ENCODE data around the gene ABL1. TPM values are rescaled to one million over a fixed set of nuclear protein-coding genes. Genes with fewer than 3 reads are reported as not detected.
A peak's percentile ranks its signal among the peaks of the same experiment; 100 is the strongest.
"Not testable (repeated sequence)": the region's sequence is repeated elsewhere in the genome, so short reads cannot be mapped to it uniquely, and the experiment has no call there.

ABL1 gene
- polyA plus RNA-seq (2012; ENCODE audit: insufficient read depth, insufficient read length), result 37.0 TPM

DNA sequence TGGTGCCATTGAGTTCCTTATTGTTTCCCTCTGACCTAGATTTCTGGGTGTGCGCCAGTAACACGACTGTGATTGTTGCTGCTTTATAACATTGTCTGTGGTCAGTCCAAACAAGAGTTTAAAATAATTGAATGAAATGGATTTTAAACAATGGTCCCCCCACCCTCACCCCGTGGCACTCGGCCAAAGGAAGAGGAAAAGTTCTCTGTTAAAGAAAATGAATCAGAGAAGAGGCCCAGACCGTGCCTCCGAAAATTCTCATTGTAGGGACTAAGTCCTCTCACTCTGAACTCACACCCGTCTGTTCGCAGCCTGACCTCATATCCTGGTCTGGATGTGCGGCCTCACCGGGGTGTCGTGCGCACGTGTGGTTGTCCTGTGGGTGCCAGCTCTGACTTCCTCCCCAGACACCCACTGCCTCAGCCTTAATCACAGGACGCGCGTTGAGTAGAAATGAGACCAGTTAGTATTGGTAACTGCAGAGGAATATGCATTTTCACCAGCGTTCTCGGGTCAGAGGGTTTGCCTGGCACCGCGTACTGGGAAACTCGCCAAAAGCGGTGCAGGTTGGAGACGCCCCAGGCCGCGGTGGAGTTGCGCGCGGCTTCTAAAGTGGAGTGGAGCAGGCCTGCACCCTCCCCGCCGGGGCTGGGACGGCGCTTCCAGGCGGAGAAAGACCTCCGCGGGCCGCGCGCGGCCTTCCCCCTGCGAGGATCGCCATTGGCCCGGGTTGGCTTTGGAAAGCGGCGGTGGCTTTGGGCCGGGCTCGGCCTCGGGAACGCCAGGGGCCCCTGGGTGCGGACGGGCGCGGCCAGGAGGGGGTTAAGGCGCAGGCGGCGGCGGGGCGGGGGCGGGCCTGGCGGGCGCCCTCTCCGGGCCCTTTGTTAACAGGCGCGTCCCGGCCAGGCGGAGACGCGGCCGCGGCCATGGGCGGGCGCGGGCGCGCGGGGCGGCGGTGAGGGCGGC lies at the start of gene ABL1:
TSS of gene ABL1 (plus strand) at position 884 of the 966 bp plus-strand sequence. CDS start 193 bp downstream, outside the sequence.
- DNase-seq (ENCODE audit: low read depth, low spot score), result peak; percentile 56
- H3K4me3 ChIP-seq (ENCODE audit: low read length), result peak within 1 kb of the TSS; percentile 77

DNA sequence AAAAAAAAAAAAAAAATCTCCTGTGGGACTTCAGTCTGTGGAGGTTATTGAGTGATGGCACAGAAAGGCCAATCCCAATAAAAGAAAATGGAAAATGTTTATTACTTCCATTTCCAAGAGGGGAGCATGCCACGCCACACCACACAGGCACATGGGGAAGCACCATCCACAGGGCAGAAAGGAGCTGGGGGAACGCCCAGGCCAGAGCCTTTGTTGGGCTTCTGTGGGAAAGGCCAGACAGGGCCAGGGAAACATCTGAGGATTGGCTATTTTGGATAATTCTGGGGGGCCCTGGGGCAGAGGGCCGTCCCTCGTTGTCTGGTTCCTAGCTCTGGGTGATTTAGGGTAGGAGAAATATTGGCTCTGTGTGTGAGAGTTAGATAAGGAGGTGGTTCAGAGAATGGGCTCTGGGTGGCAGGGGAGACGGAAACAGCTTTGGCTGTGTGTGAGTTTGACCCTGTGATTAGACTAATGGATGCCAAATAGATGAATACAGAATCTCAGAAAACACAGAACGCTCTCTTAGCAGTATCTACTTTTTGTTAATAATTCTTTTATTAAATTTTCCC lies 49.0 kb upstream of the ABL1 start:
- no peak overlapping the region for H3K4me3 ChIP-seq (ENCODE audit: low read length)
- no peak for DNase-seq (ENCODE audit: low read depth, low spot score)

DNA sequence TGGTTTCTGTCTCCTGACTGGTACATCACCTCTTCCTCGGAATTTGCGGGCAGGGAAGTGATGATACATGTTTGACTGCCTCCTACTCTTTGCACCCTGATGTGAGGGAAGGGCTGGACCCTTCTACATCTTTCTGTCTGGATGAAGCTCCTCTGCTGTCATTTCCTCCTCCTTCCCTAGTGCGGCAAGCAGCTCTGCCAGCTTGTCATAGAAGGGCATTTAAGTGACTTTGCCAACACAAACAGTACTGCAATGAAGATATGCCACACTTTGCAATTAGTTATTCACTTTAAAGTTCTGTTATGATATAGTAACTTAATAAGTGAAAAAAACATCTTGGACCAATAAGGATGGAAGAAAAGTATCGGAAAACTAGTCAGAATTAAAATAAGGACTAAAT lies 48.5 kb upstream of the ABL1 start:
- no peak for DNase-seq (ENCODE audit: low read depth, low spot score)
- H3K4me3 ChIP-seq (ENCODE audit: low read length), result no peak overlapping the region

DNA sequence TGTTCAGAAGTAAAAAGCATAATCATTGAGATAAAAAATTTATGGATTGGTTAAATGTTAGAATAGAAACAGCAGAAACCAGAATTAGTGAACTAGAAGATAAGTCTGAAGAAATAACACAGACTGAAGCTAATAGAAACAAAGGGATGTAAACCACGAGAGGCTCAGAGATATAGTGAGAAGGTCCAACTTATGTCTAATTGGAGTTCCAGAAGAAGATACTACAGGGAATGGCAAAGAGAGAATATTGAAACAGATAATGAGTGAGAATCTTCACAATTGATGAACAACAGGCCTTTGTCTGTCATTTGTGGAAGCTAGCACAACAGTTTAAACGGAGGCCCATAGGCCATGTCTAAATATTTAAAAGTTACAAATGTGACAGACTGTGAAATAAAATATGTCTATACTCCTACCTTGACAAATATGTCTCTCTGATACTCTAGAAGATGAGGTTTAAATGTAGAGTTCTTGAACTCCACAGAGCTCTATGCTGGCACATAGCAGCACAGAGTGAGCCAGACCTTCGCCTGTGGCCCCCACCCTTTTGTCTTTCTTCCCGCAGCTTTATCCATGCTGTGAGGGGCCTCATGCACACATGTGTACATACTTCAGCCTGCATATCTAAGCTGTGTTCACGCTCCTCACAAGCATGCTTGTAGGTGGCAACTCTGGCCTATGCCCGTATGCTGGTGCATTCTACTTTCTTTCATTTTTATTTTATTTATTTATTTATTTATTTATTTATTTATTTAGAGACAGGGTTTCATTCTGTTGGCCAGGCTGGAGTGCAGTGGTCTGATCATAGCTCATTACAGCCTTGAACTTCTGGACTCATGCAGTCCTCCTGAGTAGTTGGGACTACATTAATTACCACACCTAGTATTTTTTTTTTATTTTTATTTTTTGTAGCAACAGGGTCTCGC lies 45.0 kb upstream of the ABL1 start:
- H3K4me3 ChIP-seq (ENCODE audit: low read length), result no peak overlapping the region
- no peak for DNase-seq (ENCODE audit: low read depth, low spot score)

DNA sequence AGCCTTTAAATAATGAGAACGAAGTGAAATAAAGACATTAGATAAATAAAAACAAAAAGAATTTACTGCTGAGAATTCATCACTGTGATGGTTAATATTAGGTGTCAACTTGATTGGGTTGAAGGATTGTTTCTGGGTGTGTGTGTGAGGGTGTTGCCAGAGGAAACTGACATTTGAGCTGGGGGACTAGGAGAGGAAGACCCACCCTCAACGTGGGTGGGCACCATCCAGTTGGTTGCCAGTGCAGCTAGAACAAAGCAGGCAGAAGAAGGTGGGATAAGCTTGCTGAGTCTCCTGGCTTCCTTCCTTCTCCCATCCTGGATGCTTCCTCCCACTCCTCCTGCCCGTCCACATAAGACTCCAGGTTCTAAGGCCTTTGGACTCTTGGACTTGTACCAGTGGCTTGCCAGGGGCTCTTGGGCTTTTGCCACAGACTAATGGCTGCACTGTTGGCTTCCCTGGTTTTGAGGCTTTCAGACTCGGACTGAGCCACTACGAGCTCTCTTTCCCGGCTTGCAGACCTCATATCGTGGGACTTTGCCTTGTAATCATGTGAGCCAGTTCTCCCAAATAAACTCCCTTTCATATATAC lies 43.7 kb upstream of the ABL1 start:
- no peak overlapping the region for H3K4me3 ChIP-seq (ENCODE audit: low read length)
- no peak for DNase-seq (ENCODE audit: low read depth, low spot score)

DNA sequence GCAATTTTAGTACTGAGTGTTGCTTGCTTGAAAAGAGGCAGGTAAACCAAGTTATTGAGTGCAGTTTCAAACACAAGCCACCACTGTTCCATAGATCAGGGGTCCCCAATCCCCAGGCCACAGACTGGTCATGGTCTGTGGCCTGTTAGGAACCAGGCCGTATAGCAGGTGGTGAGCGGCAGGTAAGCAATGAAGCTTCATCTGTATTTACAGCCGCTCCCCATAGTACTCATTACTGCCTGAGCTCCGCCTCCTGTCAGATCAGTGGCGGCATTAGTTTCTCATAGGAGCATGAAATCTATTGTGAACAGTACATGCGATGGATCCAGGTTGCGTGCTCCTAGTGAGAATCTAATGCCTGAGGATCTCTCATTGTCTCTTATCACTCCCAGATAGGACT lies 41.5 kb upstream of the ABL1 start:
- no peak overlapping the region for H3K4me3 ChIP-seq (ENCODE audit: low read length)
- DNase-seq (ENCODE audit: low read depth, low spot score), result no peak

DNA sequence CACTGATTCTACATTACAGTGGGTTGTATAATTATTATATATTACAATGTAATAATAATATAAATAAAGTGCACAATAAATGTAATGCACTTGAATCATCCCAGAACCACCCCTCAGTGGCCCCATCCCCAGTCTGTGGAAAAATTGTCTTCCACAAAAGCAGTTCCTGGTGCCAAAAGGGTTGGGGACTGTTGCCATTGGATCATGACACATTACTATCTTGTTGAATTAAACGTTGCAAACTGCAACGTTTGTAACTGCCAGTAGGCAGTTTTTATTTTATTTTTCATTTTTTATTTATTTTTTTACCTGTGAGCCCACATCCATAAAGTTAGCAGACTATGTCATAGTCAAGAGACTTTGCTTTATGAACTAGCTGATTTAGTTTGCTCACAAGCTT lies 41.0 kb upstream of the ABL1 start:
- H3K4me3 ChIP-seq (ENCODE audit: low read length); DNase-seq (ENCODE audit: low read depth, low spot score): not testable (repeated sequence)

DNA sequence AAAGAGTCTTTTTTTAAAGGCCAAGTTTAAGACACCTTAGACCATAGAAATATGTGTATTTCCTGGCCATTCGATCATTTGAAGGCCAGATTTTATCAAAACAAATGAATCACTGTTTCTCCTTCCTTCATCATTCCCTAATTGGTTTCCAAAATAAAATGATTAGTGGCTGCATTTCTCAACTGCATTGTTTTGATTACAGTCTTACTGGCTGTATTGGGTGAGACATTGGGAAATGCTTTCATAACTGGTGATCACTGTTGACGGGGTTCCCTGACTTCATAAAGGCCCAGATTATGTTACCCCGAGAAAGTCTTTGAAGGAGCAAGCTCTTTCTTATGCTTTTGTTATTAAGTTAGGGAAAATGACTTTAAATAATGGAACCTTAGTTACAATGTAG lies 40.6 kb upstream of the ABL1 start:
- DNase-seq (ENCODE audit: low read depth, low spot score); H3K4me3 ChIP-seq (ENCODE audit: low read length): not testable (repeated sequence)

DNA sequence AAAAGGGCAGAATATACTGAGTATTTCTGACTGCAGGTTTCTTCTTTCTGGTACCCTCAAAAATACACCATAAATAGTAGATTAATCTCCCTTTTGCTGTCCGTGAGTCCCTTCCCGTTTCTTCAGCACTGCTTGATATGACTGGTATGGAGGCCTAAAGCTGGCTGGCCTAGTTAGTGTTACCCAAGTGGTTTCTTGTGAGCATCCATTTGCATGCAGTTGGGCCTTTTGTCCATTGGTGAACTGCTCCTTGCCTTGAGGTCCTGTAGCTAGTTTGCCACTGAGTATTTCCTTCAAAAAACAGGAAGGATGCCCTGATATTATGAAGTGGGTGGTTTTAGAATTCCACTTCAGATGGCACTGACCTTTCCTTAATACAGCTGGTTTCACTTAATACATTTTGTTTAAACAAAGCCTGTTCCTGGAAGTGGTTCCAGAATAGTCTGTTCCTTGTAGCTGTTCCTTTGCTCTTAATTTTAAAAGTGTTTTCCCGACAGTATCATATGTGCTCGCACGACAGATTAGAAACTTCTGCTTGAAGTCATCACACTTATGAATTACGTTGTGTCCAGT lies 40.0 kb upstream of the ABL1 start:
- no peak for DNase-seq (ENCODE audit: low read depth, low spot score)
- no peak overlapping the region for H3K4me3 ChIP-seq (ENCODE audit: low read length)

DNA sequence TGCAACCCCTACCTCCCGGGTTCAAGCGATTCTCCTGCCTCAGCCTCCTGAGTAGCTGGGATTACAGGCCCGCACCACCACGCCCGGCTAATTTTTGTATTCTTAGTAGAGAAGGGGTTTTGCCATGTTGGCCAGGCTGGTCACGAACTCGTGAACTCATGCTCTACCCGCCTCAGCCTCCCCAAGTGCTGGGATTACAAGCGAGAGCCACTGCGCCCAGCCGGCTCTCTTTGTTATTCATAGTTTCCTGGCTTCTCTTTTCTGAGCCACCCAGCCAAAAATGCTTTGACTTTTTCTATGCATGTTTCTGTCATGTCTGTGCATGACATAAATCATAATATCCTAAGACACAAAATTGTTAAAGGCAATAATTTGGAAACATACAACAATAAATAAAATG lies 31.9 kb upstream of the ABL1 start:
- H3K4me3 ChIP-seq (ENCODE audit: low read length); DNase-seq (ENCODE audit: low read depth, low spot score): not testable (repeated sequence)

DNA sequence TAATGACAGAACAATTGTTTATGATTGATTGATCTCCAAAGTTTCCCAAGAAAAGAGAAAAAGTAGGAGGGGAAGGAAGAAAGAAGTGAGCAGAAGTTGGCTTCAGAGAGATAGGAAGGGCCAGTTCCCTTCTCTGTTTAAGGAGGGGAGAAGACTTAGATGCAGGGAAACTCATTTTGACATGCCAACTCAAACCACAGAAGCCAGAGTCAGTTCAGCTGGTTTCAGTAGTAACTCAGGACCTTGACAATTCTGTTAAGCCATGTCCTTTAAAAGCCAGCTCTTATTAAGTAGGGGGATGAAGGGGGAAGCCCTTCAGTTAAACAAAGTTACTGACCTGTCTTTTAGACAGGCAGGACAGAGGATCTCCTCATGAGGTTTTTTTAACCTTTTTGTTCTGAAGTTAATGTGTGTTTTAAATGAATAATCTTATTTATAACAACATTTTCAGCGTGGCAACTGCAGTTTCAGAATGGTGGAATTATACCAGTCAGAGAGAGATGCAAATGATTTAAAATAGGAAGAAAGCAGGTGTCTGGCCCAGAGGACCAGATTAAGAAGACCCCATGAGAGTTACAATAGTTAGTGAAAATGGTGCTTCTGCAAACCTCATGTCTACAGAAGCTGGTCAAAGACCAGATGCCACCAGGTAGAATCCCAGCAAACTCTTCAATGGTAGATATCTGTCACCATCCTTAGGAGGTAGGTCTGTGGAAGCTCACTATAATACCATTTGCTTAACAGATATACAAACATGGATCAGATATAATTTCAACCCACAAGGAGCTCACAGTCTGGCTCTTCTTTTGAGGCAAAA lies 29.3 kb upstream of the ABL1 start:
- no peak for DNase-seq (ENCODE audit: low read depth, low spot score)
- no peak overlapping the region for H3K4me3 ChIP-seq (ENCODE audit: low read length)

DNA sequence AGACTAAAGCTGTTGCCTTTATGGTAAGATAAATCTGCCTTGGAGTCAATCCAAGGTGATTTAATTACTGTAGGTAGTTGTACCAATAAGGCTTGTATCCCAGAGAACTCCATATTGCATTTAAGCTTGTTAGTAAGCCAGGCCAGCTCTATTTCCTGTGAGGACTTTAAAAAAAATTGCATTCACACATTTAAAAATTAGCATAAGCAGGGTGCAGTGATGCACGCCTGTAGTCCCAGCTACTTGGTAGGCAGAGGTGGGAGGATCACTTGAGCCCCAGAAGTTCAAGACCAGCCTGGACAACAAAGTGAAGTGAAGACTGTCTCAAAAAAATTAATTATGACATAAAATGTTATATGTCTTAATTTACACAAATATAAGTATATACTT lies 28.7 kb upstream of the ABL1 start:
- DNase-seq (ENCODE audit: low read depth, low spot score), result no peak
- no peak overlapping the region for H3K4me3 ChIP-seq (ENCODE audit: low read length)

DNA sequence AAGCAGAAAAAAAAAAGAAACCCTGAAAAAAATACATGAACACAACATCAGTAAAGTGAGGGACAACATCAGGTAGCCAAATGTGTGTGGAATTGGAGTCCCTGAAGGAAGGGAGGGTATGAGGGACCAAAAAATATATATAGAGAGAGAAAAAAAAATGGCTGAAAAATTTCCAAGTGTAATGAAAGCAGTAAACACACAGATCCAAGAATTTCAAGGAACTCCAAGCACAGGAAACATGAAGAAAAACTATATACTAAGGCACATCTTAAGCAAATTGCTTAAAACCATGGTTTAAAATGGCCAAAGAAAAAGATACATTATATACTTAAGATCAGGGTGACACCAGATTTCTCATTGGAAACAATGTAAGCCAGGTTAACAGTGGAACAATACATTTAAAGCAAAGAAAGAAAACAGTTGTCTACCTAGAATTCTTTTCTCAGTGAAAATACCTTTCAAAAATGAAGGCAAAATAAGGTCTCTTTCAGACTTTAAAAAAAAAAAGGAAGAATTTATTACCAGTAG lies 24.4 kb upstream of the ABL1 start:
- no peak for DNase-seq (ENCODE audit: low read depth, low spot score)
- no peak overlapping the region for H3K4me3 ChIP-seq (ENCODE audit: low read length)

DNA sequence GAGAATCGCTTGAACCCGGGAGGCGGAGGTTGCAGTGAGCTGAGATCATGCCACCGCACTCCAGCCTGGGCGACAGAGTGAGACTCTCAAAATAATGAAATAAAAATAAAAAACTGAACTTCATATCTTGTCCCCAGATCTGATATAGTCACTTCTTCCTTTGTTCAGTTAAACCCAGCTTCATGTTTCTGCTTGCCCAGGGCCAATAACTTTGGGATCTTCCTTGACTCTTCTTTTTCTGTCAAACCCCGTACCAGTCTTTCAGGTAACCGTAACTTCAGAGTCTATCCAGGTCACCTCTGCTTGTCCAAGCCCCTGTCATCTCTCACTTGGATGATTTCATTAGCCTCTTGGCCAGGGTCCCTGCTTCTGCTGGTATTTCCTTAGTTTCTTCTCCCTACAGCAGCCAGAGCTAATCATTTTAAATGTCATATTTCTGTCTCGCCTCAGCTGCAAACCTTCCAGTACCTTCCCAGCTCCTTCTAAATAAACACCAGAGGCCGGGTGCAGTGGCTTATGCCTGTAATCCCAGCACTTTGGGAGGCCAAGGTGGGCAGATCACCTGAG lies 19.7 kb upstream of the ABL1 start:
- DNase-seq (ENCODE audit: low read depth, low spot score), result no peak

DNA sequence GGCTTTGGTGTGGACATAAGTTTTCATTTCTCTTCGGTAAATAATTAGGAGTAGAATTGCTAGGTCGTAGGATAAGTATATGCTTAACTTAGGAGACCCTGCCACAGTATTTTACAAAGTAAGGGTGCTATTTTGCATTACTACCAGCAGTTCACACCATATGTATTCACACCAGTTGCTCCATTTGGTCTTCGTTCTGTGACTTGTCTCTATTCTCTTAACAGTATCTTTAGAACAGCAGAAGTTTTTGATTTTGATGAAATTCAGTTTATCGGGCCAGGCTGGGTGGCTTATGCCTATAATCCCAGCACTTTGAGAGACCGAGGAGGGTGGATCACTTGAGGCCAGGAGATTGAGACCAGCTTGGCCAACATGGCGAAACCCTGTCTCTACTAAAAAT lies 17.1 kb upstream of the ABL1 start:
- H3K4me3 ChIP-seq (ENCODE audit: low read length), result no peak overlapping the region
- no peak for DNase-seq (ENCODE audit: low read depth, low spot score)

More for the DNA sequence above, 19.7 kb upstream of the ABL1 start:
- H3K4me3 ChIP-seq (ENCODE audit: low read length), result no peak overlapping the region

DNA sequence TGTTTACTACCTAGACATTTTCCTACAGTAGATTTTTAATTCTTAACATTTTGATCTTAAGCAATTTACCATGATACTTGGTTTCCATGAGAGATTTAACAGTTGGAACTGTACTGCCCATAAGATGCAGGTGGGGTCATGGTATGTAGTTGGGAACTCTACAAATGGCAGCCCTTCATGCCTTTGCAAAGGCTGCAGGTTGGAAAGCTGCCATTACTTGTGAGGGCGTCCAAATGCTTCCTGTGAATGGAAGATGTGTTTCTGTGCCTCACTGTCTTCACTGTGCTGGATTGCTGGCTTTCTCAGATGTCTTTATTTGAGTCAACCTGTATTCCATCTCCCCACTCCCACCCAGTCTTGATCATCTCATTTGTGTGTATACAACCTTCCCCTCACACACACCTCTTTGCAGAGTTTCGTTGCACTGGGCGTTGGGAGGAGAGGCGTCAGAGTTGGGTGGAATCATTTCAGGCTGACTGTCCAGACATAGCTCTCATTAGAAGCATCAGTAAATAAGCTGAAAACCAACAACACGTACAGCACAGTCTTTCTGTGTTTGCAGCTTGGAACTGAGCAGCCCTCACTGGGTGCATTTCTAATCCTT lies 14.8 kb upstream of the ABL1 start:
- DNase-seq (ENCODE audit: low read depth, low spot score), result no peak
- no peak overlapping the region for H3K4me3 ChIP-seq (ENCODE audit: low read length)

DNA sequence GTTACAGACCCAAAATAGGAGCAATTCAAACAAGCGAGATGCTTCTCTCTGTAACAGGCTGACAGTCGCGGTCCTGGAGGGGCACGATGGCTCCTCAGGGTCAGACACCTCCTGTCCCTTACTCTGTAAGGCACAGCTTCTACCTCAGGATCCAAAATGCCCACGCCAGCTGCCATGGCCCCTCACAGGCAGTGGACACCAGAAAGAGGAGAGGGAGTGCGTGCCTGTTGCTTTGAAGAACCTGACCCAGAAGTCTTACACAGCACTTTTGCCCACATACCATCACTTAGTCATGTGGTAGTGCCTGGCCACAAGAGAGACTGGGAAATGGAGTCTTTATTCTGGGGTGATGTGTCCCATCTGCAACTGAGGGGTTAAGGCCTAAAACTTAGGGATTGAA lies 11.6 kb upstream of the ABL1 start:
- H3K4me3 ChIP-seq (ENCODE audit: low read length), result no peak overlapping the region
- DNase-seq (ENCODE audit: low read depth, low spot score), result no peak

Measured in Jurkat, Clone E6-1 (cell line).